A673 (cell line): ENCODE data around the gene ZNF365.

Experiments
- CTCF ChIP-seq: fragments of 300-800, 200-600 bp; sonication (generic); conservative IDR thresholded peaks from 2 replicates; pipeline ENCODE4 v1.5.1; 2017; ENCODE audit warnings: low read depth, mild to moderate bottlenecking, antibody characterized with exemption, low read length, moderate library complexity, mixed read lengths
- EZH2 ChIP-seq: fragments of 200-600 bp; sonication (generic); IDR thresholded peaks from 2 replicates; pipeline ENCODE4 v1.6.1; 2017; ENCODE audit warnings: borderline replicate concordance, low read depth, mild to moderate bottlenecking, mixed read lengths, antibody characterized with exemption, low read length; ENCODE audit not compliant: poor library complexity, severe bottlenecking

GRCh38 chr10:62335326-62335725 is 38.8 kb upstream of the ZNF365 start:
- TF ChIP-seq CTCF (no peak), EZH2 (no peak)
